ENCODE measurements around the gene ADRM1.

ADRM1 gene

GRCh38 chr20:62356589-62357186 is 53.9 kb downstream of the ADRM1 start:
- no peak for DNase-seq

GRCh38 chr20:62357187-62357667 is 54.4 kb downstream of the ADRM1 start:
- no peak for DNase-seq

GRCh38 chr20:62357681-62358080 is 54.9 kb downstream of the ADRM1 start:
- DNase-seq, result no peak

All from activated CD4-positive, alpha-beta T cell treated with anti-CD3 and anti-CD28 coated beads, Interleukin-2, amount 50 U/mL, for 1 hour (primary cell).